Activated naive CD4-positive, alpha-beta T cell treated with anti-CD3 and anti-CD28 coated beads, Interleukin-2, amount 50 U/mL, for 72 hours (primary cell): ENCODE results near the gene MCCD1. TPM values are rescaled to one million over a fixed set of nuclear protein-coding genes. Genes with fewer than 3 reads are reported as not detected.
A peak's percentile ranks its signal among the peaks of the same experiment; 100 is the strongest.

Experiments
- ATAC-seq, 2 donors: fragments of 150-1000 bp; cut with Tn5 transposase; 2 replicates each; pipeline ENCODE4 v1.10.0; 2021; ENCODE audit warnings: mild to moderate bottlenecking in 2 of 2, moderate library complexity in 2 of 2
- DNase-seq, 2 donors: peaks; one replicate each; pipeline ENCODE4 v3.0.0; 2021 to 2022; ENCODE audit warnings: low spot score in 2 of 2
- H3K27ac Mint-ChIP-seq, 2 donors: one replicate each; pipeline ENCODE4 v1.8.0; 2022; ENCODE audit warnings: mild to moderate bottlenecking in 2 of 2, mixed read lengths in 2 of 2
- H3K36me3 Mint-ChIP-seq, 2 donors: one replicate each; pipeline ENCODE4 v1.8.0; 2022; ENCODE audit warnings: mixed read lengths in 2 of 2
- H3K9me3 Mint-ChIP-seq, 2 donors: one replicate each; pipeline ENCODE4 v1.8.0; 2022; ENCODE audit warnings: mixed read lengths in 2 of 2
- total RNA-seq, 2 donors: library from RNA; stranded (reverse); gene quantifications; one replicate each; pipeline ENCODE4 v1.2.3, GENCODE V29; 2022

Gene MCCD1
- total RNA-seq, 2 donors from 2014 or later, result not detected

DNA sequence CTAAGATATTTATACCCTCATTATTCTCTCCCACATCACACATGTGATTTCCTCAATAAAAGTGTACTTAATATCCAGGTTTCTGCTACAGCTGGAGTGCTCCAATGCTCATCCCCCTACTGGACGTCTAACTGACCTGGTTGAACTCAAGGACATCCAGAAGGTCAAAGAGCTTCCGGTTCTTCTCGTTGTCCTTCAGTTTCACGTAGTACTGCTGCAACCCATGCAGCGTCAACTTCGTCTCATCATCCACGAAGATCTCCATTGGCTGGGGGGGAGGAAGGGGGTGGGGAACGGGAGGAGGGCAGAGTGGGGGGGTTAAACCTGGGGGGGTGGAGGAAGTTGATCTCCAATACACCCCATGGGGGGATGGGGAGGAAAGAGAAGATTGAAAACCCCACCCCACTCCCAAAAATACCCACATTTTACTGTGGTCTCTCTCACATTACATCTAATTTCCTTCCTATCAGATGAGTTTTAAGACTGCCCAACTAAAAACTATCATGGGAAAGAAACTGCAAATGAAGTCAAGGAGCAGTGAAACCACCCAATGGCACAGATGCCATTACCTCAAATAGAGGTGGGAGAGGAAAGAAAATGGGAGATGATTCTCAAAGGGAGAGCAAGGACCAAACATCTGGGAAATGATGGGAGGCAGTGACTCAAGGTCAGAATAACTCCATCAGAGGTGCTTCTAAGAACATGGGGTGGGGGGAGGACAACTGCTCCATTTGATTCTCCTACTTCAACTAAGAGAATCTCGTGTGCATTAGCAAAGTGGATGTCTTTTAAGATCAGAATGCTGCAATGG, 4.1 kb downstream of the MCCD1 start:
- no peak for ATAC-seq
- Mint-ChIP-seq H3K9me3 (no peaks in the 10 kb centered on the region), H3K36me3 (peaks cover 38 to 65% of the 10 kb centered on the region in 2 donors), H3K27ac (peak overlapping the region in 1 of 2 donors; percentile 77)
- peak in 1 of 2 donors; percentile 2 for DNase-seq

DNA sequence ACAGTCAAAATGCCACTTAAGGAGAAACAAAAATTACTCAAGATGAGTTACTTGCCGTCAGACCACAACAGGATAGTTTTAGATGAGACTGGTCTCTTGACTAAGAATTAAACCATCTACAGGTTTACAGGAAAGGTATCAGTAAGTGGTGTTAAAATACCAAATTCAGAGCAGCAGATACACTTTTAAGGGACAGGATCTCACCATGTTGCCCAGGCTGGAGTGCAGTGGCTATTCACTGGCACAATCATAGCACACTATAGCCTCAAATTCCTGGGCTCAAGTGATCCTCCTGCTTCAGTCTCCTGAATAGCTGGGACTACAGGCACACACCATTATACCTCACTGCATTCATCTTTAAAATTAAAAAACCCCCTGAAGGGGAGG, 4.7 kb downstream of the MCCD1 start:
- ATAC-seq, result peak in 1 of 2 donors; percentile 5
- Mint-ChIP-seq H3K9me3 (no peaks in the 10 kb centered on the region), H3K36me3 (peaks cover 41 to 68% of the 10 kb centered on the region in 2 donors), H3K27ac (peak overlapping the region; percentile 69 to 77)
- DNase-seq, result peak in 1 of 2 donors; percentile 9

DNA sequence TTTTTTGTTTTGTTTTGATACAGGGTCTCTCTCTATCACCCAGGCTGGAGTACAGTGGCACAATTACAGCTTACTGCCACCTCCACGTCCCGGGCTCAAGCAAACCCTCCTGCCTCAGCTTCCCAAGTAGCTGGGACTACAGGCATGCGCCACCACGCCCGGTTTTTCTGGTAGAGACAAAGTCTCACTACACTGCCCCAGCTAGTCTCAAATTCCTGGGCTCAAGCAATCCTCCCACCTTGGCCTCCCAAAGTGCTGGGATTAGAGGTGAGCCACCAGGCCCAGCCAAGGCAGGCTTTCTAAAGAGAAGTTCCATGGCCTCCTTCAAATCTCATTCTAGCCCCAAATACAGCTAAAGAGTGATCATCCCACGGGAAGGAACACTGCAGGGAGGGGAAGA, 5.2 kb downstream of the MCCD1 start:
- peaks cover 47 to 74% of the 10 kb centered on the region in 2 donors for H3K36me3 Mint-ChIP-seq
- H3K27ac Mint-ChIP-seq, result peak overlapping the region; percentile 69 to 88
- ATAC-seq (no peak), DNase-seq (peak in 1 of 2 donors; percentile 40)
- no peaks in the 10 kb centered on the region for H3K9me3 Mint-ChIP-seq

DNA sequence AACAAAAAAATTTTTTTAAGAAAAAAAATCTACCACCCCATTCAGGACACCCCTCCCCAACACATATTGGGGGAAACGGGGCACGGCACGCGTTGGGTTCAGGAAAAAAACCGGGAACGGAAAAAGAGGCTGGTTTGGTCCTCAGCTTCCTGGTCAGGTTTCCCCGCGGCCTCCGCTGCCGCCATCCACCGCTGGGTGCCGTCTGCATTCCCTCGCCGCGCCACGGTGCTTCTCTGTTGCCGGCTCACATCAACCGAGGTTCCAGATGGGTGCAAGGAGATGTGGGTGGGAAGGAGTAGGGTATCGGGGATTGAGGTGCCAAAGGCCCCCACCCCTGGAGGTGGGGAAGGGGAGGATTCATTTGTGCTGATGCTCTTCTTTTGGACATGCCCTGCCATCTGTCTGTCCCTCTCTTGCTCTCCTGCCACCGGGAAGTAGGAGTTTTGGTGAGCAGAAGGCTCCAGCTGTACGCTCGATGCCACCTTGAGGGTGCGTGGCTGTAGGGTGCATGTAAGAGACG, 5.8 kb downstream of the MCCD1 start:
- Mint-ChIP-seq H3K27ac (peak overlapping the region; percentile 69 to 88), H3K36me3 (peaks cover 52 to 79% of the 10 kb centered on the region in 2 donors), H3K9me3 (no peaks in the 10 kb centered on the region)
- ATAC-seq, result no peak
- DNase-seq, result peak in 1 of 2 donors; percentile 44

DNA sequence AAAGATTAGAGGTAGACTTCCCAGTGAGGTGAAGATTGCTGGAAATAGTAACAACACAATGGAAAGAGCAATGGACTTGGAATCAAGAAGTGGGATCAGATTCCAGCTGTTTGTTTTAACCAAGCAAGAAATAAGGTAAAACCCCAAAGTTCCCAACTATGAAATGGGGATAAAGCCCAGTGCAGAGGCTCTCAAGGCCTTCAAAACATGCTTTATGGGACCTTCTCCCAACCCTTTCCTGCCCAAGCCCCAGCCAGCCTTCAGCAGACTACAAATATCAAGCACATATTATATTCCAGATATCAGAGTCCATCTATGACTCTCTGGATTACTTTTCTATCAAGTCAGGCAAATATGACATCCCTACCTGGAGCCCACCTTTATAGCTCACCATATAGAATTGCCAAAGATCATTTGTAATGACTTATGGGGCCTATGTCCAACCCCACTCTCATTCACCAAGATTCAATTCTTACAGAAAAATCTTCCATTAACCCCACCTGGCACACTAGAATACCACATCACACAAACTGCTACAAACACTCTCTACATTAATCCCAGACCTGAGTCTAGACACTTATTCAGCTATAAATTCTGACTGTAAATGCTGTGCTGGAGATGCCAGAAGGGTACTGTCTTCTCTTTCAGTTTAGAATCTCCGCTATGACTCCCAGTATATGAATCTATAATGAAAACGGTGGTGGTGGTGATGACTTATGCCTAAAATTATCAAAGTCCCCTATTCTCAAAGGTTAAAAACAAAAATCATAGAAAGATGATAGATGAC, 7.0 kb downstream of the MCCD1 start:
- ATAC-seq, result peak in 1 of 2 donors; percentile 21
- Mint-ChIP-seq H3K36me3 (peaks cover 57 to 79% of the 10 kb centered on the region in 2 donors), H3K27ac (peak overlapping the region; percentile 69 to 79), H3K9me3 (no peaks in the 10 kb centered on the region)
- no peak for DNase-seq

DNA sequence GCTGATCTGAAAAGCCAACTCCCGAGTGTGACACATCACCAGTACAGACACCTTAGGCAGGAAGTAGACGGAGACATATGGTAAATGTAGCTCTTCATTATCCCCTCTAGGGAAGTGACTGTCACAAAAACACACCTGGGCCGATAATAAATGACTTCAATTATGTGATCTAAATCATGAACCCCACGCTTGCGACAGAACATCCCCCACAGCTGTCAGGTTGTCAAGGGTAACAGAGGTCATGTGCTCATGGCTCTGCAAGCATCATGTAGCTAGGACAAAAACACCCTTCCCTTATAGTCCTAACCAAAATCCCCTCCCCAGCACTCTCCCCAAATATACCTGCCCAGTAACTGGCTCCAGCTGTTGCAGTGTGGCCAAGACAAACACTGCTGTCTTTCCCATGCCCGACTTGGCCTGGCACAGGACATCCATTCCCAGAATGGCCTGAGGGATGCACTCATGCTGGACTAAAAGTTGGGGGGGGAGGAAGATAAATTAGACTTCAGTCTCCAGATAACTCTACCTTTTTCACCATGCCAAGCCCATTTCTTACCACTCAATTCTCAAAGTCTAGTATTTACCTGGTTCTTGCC, 10.1 kb downstream of the MCCD1 start:
- DNase-seq, result peak in 1 of 2 donors; percentile 48
- H3K9me3 Mint-ChIP-seq, result no peaks in the 10 kb centered on the region
- H3K27ac Mint-ChIP-seq, result peak overlapping the region; percentile 94 to 99

DNA sequence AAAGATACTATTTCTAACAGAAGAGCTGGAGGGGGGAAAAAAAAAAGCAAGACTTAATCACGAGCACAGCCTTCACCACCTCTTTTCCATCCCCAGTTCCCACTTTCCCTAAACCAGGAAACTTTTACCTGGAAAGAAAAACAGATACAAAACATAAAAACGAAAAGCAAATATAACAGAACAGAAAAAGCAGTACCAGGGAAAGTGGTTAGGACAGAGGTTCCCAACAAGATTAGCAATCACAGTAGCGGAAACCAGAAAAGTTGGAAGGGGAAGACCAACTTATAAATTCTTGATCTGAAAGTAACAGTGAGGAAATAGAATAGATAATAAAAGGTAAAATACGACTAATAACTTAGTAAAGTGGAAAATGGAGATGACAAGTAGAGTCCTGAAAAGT, 11.9 kb downstream of the MCCD1 start:
- DNase-seq, result no peak
- Mint-ChIP-seq H3K27ac (peak overlapping the region; percentile 99), H3K9me3 (no peaks in the 10 kb centered on the region), H3K36me3 (peaks cover 53 to 55% of the 10 kb centered on the region in 2 donors)
- no peak for ATAC-seq

More for the DNA sequence above, 10.1 kb downstream of the MCCD1 start:
- peaks cover 66 to 71% of the 10 kb centered on the region in 2 donors for H3K36me3 Mint-ChIP-seq
- no peak for ATAC-seq

DNA sequence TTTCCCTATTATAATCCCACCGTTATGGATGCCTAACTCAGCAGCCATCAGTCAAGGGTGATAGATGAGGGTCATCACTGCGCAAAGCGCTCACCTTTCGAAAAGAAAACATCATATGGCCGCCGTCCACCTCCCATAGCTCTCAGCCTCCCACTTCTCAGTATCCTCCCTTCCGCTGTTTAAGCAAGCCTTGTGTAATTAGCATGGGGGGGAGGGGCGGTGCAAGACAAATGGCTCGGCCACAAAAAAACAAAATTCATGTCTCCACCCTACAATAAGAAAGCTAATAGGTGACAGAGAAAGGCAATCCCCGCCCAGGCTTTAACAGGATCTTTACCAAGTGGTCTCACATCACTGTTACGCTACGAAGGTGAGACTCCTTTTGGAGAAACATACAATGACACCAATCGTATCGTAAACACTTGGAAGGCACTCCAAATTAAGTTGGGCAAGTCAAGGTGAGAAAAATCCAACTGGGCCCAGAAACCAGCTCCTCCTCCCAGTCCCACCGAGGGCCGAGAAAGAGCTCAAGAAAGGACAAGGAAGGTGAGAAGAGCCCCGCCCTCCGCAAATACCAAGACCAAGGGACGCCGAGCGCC, 12.4 kb downstream of the MCCD1 start:
- Mint-ChIP-seq H3K9me3 (no peaks in the 10 kb centered on the region), H3K36me3 (peaks cover 48 to 50% of the 10 kb centered on the region in 2 donors), H3K27ac (peak overlapping the region; percentile 99)
- peak; percentile 7 to 28 for ATAC-seq
- DNase-seq, result peak; percentile 57 to 60

DNA sequence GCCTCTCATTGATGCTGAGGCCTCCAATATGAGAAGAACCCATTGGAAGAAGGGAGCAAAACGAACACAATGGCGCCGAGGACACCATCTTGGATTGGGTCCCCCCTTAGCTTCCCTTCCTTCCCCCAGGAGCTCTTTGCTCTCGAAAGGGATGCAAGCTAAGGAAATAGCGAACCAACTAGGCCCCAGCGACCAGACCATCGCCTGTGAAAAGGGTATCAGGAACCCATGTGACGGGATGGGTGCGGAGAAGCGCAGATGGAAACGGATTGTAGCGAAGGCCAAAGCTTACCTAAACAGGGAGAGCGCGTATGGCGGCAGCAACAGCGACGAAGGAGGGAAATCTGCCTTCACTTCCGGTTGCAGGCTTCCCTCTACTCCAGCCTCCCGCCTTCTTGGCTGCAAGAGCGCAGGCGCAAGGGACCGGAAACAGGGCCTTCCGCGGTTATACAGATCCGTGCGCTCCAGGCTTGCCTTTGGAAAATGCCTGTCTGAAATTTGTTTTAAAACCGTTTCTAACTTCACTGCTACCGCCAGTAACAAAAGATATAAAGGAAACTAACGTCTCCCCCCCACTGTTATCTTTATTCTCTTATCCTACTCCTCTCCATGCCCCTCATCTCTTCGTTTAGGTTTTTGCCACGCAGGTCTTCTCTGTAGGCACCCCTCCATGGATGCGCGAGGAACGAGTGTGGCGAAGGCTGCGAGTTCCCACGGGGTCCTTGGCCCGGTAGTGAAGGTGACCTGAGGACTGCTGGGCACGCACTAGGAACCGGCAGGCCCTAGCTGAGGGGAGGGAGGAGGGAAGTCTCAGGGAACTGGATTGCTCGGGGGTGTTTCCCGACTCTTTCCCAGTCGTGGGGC, 13.1 kb downstream of the MCCD1 start, which contains the start of gene DDX39B:
DDX39B (minus strand) TSS at position 346 of the 864 bp plus-strand sequence. CDS start 1,471 bp downstream, outside the sequence.
- peak; percentile 81 to 83 for ATAC-seq
- peak; percentile 87 to 94 for DNase-seq
- H3K36me3 Mint-ChIP-seq, result peaks cover 42 to 43% of the 10 kb centered on the region in 2 donors
- peak within 1 kb of the TSS; percentile 99 for H3K27ac Mint-ChIP-seq
- H3K9me3 Mint-ChIP-seq, result no peaks in the 10 kb centered on the region

DNA sequence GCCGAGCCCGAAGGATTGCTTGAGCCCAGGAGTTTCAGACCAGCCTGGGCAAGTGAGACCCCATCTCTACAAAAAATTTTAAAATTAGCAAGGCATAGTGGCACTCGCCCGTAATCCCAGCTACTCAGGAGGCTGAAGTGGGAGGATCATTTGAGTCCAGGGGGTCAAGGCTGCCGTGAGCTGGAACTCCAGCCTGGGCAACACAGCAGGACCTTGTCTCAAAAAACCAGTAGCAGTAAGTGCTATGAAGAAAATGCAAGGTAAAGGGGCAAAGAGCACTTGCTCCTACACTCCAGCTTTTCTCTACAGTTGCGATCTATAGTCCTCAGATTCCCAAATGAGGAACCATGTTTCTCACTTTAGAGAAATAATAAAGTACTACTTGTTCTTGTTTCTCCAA, 14.9 kb downstream of the MCCD1 start:
- H3K27ac Mint-ChIP-seq, result peak overlapping the region in 1 of 2 donors; percentile 99
- no peak for DNase-seq
- H3K9me3 Mint-ChIP-seq, result no peaks in the 10 kb centered on the region
- peaks cover 37% of the 10 kb centered on the region in 2 donors for H3K36me3 Mint-ChIP-seq
- no peak for ATAC-seq

DNA sequence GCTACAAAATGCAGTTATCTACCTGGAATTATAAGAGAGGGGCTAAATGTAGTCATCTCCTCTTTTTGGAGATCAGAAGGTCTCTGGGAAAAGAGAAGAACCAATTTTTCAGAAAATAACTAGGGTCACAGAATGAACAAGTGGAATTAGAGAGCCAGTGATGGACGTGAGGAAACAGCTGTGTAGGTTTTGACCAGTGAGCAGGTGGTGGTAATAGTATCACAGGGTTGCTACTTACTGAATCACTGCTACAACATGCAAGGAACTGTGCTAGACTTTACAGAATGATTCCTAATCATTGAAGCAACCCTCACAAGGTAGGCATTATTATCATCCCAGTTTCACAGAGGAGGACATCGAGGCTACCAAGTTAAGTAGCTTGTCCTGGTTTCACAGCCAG, 15.9 kb downstream of the MCCD1 start:
- Mint-ChIP-seq H3K9me3 (no peaks in the 10 kb centered on the region), H3K27ac (no peak overlapping the region), H3K36me3 (peaks cover 27% of the 10 kb centered on the region in 2 donors)
- no peak for ATAC-seq
- no peak for DNase-seq

DNA sequence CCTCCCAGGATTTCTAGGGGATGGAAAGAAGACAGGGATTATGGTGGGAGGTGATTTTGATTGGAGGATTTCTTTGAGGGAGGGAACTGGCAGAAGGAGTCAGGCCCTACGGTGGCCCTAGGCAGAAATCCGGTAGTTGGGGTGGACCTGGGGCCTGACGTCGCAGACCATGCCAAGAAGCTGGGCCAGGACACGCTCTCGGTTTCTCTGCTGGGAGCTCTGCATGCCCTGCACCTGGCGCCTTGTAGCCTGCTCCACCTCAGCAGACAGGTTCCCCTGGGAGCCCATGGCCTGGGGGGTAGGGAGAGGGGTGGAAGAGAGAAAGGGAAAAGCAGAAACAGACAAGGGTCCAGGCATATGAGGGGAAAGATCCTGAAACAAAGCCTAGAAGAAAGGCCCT, 16.5 kb downstream of the MCCD1 start:
- ATAC-seq (no peak), DNase-seq (no peak)
- Mint-ChIP-seq H3K27ac (peak overlapping the region in 1 of 2 donors; percentile 1), H3K36me3 (peaks cover 20 to 21% of the 10 kb centered on the region in 2 donors), H3K9me3 (no peaks in the 10 kb centered on the region)

DNA sequence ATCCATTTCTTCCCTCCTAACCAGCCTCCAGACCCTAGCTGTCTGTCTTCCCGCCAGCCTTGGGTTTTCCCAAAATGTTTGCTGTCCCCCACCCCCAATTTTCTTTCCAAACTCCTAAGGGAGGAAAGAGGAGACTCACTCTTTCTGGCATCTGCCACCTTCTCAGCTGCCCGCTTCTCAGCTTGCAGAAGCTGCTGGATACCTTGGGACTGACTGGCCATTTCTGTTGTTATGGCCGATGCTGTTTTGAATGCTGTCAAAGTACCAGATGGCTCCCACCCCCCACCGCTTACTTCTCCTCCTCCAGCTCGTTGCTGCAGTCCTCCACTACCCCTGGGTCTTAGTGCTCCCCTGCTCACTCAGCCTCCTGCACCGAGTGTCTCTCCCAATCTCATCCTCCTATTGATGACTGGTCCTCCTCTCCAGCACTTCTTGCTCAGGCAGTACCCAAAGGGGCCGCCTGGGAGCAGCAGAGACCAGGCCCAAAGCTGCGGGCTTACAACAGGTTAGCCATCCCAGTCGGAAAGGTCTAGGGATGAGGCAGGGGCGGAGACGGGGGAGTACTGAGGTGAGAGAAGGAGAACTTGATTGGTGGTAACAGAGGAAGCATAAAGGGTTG, 17.7 kb downstream of the MCCD1 start, which contains the start of gene ATP6V1G2:
ATP6V1G2 (minus strand) TSS at position 270 of the 619 bp plus-strand sequence; CDS start at position 221, 49 bp downstream.
- ATAC-seq (peak; percentile 76), DNase-seq (peak; percentile 90 to 95)
- H3K27ac Mint-ChIP-seq, result peak within 1 kb of the TSS; percentile 87 to 93
- no peaks in the 10 kb centered on the region for H3K9me3 Mint-ChIP-seq
- peaks cover 9% of the 10 kb centered on the region in 2 donors for H3K36me3 Mint-ChIP-seq

DNA sequence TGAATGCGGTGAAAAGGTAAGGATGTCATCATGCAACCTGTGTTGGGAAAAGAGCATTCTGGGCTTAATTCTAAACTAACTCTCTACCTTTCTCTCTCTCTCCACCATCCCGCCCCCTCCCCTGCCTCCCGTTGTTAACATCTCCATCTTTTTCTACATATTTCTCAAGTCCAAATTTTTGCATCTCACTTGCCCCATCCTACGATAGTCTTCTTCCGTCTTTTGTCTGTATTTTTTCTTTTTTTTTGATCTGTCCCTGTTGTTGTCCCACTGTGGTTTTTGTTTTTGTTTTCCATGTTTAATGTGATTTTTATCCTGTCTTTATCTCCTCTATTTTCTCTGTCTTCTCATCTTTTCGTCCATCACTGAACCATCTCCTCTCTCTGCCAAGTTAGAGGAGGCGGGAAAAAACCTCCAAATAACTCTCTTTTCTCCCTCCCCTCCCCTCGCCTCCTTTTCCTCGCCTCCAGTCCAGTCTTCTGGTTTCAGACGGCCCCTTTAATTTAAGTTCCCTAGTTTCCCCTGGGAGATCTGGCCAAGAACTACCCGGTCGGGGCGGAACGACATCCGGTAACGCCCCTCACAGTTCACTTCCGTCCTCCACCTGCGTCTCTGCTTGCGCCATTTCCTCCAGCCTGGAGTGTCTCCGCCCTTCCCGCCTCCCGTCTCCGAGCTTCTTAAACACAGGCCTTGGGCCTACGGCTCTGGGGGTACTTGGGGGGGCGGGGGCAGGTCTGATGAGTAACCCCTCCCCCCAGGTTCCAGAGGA, 18.4 kb downstream of the MCCD1 start, which contains the start of gene NFKBIL1:
NFKBIL1 (plus strand) TSS at position 651 of the 769 bp plus-strand sequence; CDS start at position 738, 87 bp downstream.
- DNase-seq (peak; percentile 87 to 88), ATAC-seq (peak; percentile 90 to 92)
- Mint-ChIP-seq H3K27ac (peak within 1 kb of the TSS; percentile 87 to 93), H3K9me3 (no peaks in the 10 kb centered on the region), H3K36me3 (peaks cover 2 to 4% of the 10 kb centered on the region in 2 donors)
